ENCODE results near the gene GOLGA8S.
"Not testable (repeated sequence)": the region's sequence is repeated elsewhere in the genome, so short reads cannot be mapped to it uniquely, and the experiment has no call there.

GOLGA8S gene, protein sequence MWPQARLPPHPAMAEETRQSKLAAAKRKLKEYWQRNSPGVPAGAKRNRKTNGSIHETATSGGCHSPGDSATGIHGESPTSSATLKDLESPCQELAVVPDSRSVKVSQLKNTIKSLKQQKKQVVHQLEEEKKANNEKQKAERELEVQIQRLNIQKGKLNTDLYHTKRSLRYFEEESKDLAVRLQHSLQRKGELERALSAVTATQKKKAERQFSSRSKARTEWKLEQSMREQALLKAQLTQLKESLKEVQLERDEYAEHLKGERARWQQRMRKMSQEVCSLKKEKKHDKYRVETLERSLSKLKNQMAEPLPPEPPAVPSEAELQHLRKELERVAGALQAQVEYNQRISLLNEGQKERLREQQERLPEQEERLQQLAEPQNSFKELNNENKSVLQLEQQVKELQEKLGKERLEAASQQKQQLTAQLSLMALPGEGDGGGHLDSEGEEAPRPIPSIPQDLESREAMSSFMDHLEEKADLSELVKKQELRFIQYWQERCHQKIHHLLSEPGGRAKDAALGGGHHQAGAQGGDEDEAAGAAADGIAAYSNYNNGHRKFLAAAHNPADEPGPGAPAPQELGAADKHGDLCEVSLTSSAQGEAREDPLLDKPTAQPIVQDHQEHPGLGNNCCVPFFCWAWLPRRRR

GRCh38 chr15:23354448-23354847, at the start of gene GOLGA8S:
TSS of gene GOLGA8S (plus strand) at chr15:23354748. CDS start at chr15:23354810, 62 bp downstream.
- DNase-seq (ENCODE audit: low spot score) = not testable (repeated sequence)

DNA sequence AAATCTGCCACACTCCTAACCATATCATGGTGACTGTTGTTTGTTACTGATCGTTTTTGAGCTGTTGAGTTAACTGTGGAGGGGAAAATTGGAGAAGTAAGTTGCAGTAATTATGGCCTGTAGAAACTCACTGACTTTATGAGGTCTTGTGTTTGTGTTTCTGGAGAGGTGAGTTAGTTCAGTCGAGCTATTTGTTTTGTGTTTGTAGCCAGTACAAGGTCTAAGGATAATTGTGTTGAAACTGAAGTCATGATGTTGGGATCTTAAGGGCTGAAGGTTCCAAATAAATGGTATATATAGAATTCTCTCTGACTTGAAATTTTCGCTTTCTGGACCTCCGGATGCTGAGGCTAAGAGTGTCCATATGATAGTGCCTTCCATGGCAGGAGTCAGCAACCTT, 49.7 kb upstream of the GOLGA8S start:
- DNase-seq (ENCODE audit: low spot score) = peak; percentile 10

DNA sequence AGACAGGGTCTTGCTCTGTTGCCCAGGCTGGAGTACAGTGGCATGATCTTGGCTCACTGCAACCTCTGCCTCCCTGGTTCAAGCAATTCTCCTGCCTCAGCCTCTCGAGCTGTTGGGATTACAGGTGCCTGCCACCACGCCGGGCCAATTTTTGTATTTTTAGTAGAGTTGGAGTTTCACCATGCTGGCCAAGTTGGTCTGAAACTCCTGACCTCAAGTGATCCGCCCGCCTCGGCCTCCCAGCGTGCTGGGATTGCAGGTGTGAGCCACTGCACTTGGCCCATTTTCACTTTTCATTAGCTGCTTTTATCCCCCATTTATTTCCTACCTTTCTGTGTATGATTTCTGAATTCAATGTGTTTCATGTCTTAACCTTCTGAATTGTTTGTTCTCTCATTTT, 48.6 kb upstream of the GOLGA8S start:
- not testable (repeated sequence) for DNase-seq (ENCODE audit: low spot score)

- not testable (repeated sequence) for DNase-seq (ENCODE audit: low spot score)
These were observed 43.3 kb upstream of the GOLGA8S start for GRCh38 chr15:23311233-23311632.

GRCh38 chr15:23334096-23334495, 20.5 kb upstream of the GOLGA8S start, which contains the start of gene GOLGA6L26:
TSS of gene GOLGA6L26 (minus strand) at chr15:23334196. CDS start at chr15:23334135, 61 bp downstream.
- not testable (repeated sequence) for DNase-seq (ENCODE audit: low spot score)

GRCh38 chr15:23362622-23363021, 8.1 kb downstream of the GOLGA8S start:
- not testable (repeated sequence) for DNase-seq (ENCODE audit: low spot score)

- DNase-seq (ENCODE audit: low spot score) = not testable (repeated sequence)
These were observed 9.7 kb downstream of the GOLGA8S start for GRCh38 chr15:23364261-23364660.

DNA sequence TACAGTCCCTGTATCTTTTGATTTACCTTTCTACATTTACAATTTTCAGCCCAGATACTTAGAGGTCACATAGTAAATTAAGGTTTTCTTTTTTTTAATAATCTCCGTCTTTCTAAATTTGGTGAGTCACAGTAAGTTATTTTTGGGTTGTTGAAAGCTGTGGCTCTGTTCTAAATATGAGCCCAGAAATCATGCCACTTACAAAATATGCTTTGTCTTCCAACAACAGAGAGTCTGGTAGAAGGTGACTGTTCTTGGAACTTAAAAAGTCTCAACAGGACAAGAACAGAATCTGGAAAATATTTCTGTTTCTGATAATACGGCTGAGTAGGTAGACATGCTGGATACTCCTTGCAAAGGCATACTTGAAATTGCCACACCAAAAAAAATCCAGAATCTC, 16.0 kb downstream of the GOLGA8S start:
- no peak for DNase-seq (ENCODE audit: low spot score)

DNA sequence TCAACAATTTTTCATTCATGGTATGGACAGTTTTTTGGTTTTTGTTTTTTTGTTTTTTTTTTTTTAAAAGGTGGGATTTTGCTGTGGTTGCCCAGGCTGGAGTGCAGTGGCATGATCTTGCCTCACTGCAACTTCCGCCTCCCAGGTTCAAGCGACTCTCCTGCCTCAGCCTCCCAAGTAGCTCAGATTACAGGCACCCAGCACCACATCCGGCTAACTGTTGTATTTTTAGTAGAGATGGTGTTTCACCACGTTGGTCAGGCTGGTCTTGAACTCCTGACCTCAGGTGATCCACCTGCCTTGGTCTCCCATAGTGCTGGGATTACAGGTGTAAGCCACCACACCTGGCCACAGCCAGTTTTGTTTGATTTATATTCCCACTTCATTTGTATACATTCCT, 16.6 kb downstream of the GOLGA8S start:
- not testable (repeated sequence) for DNase-seq (ENCODE audit: low spot score)

DNA sequence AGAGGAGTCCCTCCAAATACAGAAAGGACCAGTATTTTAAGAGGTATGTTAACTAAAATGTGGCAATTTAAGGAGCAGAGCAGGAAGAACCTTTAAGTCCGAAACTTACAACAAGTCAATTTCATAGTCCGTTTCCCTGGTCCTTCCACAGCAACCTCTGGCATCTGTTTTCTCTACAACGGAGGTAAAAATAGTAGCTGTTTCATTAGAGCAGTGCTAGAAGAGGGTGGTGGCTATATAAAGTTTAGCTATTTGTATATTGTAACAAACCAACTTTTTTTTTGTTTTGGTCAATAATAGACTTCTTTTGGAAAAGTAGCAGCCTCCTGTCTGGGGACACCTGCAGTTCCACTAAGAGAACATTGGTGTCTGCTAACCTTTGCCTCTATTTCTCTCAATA, 17.3 kb downstream of the GOLGA8S start:
- not testable (repeated sequence) for DNase-seq (ENCODE audit: low spot score)

DNA sequence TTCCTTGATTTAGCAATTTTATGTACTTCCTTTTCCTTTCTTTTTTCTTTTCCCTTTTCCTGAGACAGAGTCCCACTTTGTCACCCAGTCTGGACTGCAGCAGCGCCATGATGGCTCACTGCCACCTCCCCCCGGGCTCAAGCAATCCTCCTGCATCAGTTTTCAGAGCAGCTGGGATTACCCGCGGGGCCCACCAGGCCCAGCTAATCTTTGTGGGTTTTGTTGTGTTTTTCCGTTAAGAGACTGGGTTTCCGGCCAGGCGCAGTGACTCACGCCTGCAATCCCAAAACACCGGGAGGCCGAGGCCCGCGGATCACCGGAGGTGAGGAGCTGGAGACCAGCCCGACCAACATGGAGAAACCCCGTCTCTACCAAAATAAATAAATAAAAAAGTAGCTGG, 17.7 kb downstream of the GOLGA8S start:
- no peak for DNase-seq (ENCODE audit: low spot score)

GRCh38 chr15:23372891-23373600, 18.5 kb downstream of the GOLGA8S start:
- DNase-seq (ENCODE audit: low spot score) = not testable (repeated sequence)

GRCh38 chr15:23374226-23374625, 19.7 kb downstream of the GOLGA8S start:
- not testable (repeated sequence) for DNase-seq (ENCODE audit: low spot score)

- DNase-seq (ENCODE audit: low spot score) = not testable (repeated sequence)
These were observed 24.4 kb downstream of the GOLGA8S start for GRCh38 chr15:23378946-23379345.

GRCh38 chr15:23380700-23381099, 26.2 kb downstream of the GOLGA8S start:
- not testable (repeated sequence) for DNase-seq (ENCODE audit: low spot score)

GRCh38 chr15:23381192-23381591, 26.6 kb downstream of the GOLGA8S start:
- not testable (repeated sequence) for DNase-seq (ENCODE audit: low spot score)

- no peak for DNase-seq (ENCODE audit: low spot score)
These were observed 29.8 kb downstream of the GOLGA8S start for GRCh38 chr15:23384371-23384770.

DNA sequence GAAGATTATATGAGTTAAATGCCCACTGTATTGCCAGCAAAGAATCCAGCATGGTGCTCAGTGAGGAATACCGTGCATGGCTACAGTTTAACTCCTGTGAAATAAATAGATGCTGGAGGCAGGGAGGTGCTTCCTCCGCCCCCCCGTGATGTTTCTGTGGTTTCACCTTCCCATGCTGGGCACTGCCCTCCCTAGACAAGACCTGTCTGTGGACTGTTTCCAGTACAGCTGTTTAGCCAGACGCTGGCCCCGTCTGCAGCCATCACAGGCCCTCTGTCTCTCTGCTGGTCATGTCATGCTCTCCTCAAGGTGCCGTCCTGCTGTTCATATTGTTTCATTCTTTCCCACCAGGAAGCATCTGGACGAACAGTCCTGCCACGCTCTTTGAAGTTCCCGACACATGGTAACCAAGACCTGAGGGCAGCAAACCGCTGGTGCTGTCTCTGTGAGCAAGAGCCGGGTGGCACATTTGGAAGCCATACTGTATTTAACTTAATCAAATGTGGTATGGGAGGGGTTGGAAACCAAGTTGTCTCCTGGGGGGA, 31.4 kb downstream of the GOLGA8S start:
- no peak for DNase-seq (ENCODE audit: low spot score)

DNA sequence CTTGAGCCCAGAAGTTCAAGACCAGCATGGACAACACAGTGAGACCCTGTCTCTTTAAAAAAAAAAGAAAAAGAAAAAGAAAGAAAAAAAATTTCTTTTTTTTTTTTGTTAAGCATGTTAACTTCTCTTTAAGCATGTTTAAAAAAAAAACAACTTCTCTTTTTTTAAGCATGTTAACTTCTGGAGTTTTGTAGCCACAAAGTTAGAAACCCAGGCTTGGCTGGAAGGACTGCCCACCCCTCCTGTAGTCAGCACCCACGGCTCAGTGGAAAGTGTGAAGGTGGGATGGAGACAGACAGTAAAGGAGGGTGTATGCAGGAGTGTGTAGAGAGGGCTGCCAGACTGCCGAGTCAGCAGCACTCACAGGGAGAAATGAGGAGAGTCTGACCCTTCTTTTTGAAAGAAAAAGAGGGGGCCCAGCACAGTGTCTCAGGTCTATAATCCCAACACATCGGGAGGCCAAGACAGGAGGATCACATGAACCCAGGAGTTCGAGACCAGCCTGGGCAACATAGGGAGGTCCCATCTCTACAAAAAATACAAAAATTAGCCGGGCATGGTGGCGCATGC, 33.2 kb downstream of the GOLGA8S start:
- DNase-seq (ENCODE audit: low spot score) = no peak

DNA sequence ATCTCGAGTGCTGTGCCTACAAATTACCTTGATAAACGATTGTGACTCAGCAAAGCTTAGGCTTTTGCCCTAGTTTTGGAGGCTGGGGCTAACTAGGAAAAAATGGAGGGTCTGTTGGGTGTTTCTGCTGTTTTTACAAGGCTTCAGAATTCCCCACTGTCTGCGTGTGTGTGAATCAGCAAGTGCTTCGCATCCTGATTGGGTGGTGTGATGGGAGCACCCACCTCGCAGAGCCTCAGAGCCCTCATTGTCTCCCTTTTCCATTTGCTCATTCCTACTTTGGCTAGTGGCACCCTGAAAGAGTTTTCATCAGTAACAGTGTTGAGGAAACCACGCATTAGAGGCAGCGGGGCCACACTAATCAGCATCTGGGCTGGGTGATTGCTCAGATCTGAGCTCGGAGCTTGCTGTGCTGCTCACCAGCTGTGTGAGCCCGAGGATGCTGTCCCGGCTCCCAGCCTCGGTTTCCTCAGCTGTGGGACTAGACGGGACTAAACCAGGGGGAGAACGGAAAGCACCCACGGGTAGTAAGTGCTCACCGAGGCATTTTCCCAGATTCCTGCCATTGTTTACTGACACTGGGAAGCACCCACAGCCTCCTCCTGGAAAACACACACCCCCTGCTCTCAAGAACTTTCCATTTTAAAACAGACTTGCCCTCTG, 40.6 kb downstream of the GOLGA8S start:
- no peak for DNase-seq (ENCODE audit: low spot score)

DNA sequence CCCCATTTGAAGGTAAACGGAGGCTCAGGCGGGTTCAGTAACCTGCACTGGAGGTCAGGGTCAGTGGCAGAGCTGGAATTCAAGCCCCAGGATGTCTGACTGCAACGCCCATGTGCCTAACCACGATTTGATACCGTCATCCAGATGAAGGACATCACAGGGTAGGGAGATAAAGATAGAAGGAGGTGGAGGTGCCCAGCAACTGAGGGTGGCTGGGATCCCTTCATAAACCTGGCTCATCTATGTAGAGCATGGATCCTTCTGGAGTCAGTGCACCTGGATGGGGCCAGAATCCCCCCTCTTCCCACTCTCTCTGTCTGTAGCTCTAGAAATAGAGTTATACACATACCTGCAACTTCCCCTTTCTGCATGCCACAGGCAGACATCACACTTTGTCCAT, 41.3 kb downstream of the GOLGA8S start:
- no peak for DNase-seq (ENCODE audit: low spot score)

Measured in NAMALWA (cell line).